IMR-90 (cell line): ENCODE measurements around the gene CEP63.

ENCODE experiments used
- CHD1 ChIP-seq: IDR thresholded peaks from 2 replicates; pipeline ENCODE4 v1.6.1; 2012; ENCODE audit warnings: low read depth, low read length, improper control_type of control experiment
- CTCF ChIP-seq: conservative IDR thresholded peaks from 2 replicates; pipeline ENCODE4 v1.5.1; 2012; ENCODE audit warnings: mild to moderate bottlenecking, low read depth, low read length, improper control_type of control experiment
- NFE2L2 ChIP-seq: fragments of 150-350 bp; IDR thresholded peaks from 2 replicates; pipeline ENCODE4 v1.6.1; 2016; ENCODE audit warnings: low read depth, mild to moderate bottlenecking, low read length
- SMC3 ChIP-seq: fragments of 150-350 bp; IDR thresholded peaks from 2 replicates; pipeline ENCODE4 v1.6.1; 2016; ENCODE audit warnings: low read depth, mild to moderate bottlenecking, antibody characterized with exemption, low read length, moderate library complexity

GRCh38 chr3:134592806-134593205 lies 106.9 kb downstream of the CEP63 start:
- TF ChIP-seq SMC3: no peak
- no peak for TF ChIP-seq CTCF
- no peak for TF ChIP-seq NFE2L2
- TF ChIP-seq CHD1: no peak
